Caco-2 (cell line): Measurements from ENCODE around the gene MTF1. TPM values are rescaled to one million over a fixed set of nuclear protein-coding genes. Genes with fewer than 3 reads are reported as not detected.
"Not testable (repeated sequence)": the region's sequence is repeated elsewhere in the genome, so short reads cannot be mapped to it uniquely, and the experiment has no call there.

Source experiments
- Bru-seq: library from RNA; stranded (reverse); fragments of 400-500 nt; gene quantifications from one replicate; lab custom pipeline; 2021; lab: Mats Ljungman, UMichigan
- BruChase-seq, 2 experiments: library from RNA; stranded (reverse); fragments of 400-500 nt; gene quantifications; one replicate each; lab custom pipeline; 2021; lab: Mats Ljungman, UMichigan
- BruUV-seq: library from RNA; stranded (reverse); fragments of 400-500 nt; replicated peaks from 2 replicates; lab custom pipeline; 2021; lab: Mats Ljungman, UMichigan
- CTCF ChIA-PET: fragments of 300-600 bp; sonication (Branson Sonifier 250); formaldehyde crosslinking; loops from one replicate; lab custom pipeline; 2022; ENCODE audit warnings: antibody characterized with exemption; lab: Charles Lee
- POLR2A ChIA-PET: fragments of 300-600 bp; sonication (Branson Sonifier 250); formaldehyde crosslinking; loops from one replicate; lab custom pipeline; 2022; ENCODE audit warnings: antibody characterized with exemption; lab: Charles Lee
- DNase-seq, 2 experiments: peaks; one replicate each; pipeline versions ENCODE4 v3.0.0 to v3.0.0-alpha.2; 2020 to 2022
- H3K27me3 ChIP-seq: replicated peaks from 2 replicates; pipeline ENCODE4 v1.6.0; 2011; ENCODE audit warnings: low read length; ENCODE audit not compliant: control insufficient read depth, insufficient read depth
- H3K36me3 ChIP-seq: 2 replicates; pipeline ENCODE4 v1.5.1; 2011; ENCODE audit warnings: low read length; ENCODE audit not compliant: control insufficient read depth, insufficient read depth
- H3K4me1 ChIP-seq: fragments of 250-450 bp; sonication (Bioruptor Pico); 2 replicates; pipeline ENCODE4 v1.5.1; 2020; ENCODE audit warnings: mild to moderate bottlenecking
- H3K4me3 ChIP-seq: 2 replicates; pipeline ENCODE4 v1.5.1; 2011; ENCODE audit warnings: low read depth, mild to moderate bottlenecking, control low read depth, low read length
- H3K9me3 ChIP-seq: fragments of 250-450 bp; sonication (Bioruptor Pico); 2 replicates; pipeline ENCODE4 v1.5.1; 2020; ENCODE audit warnings: mild to moderate bottlenecking, moderate library complexity
- H3K27ac Mint-ChIP-seq: one replicate; pipeline ENCODE4 v1.8.0; 2022; ENCODE audit warnings: mixed read lengths; ENCODE audit not compliant: unreplicated experiment
- H3K27me3 Mint-ChIP-seq: one replicate; pipeline ENCODE4 v1.8.0; 2022; ENCODE audit warnings: mixed read lengths; ENCODE audit not compliant: insufficient read depth, unreplicated experiment
- H3K36me3 Mint-ChIP-seq: one replicate; pipeline ENCODE4 v1.8.0; 2022; ENCODE audit warnings: mild to moderate bottlenecking, mixed read lengths; ENCODE audit not compliant: insufficient read depth, unreplicated experiment
- H3K4me1 Mint-ChIP-seq: one replicate; pipeline ENCODE4 v1.8.0; 2022; ENCODE audit warnings: low read depth, mixed read lengths; ENCODE audit not compliant: unreplicated experiment
- H3K4me3 Mint-ChIP-seq: one replicate; pipeline ENCODE4 v1.8.0; 2022; ENCODE audit warnings: mild to moderate bottlenecking, moderate library complexity, mixed read lengths; ENCODE audit not compliant: unreplicated experiment
- H3K9me3 Mint-ChIP-seq: one replicate; pipeline ENCODE4 v1.8.0; 2022; ENCODE audit warnings: mixed read lengths; ENCODE audit not compliant: unreplicated experiment
- intact Hi-C: fragments of 100-400 bp; cut with micrococcal nuclease; formaldehyde crosslinking; loops from one replicate; pipeline ENCODE4 v1.10.0; 2022; ENCODE audit not compliant: unreplicated experiment
- long read RNA-seq: library from polyadenylated mRNA; stranded (forward); transcript quantifications from one replicate; pipeline ENCODE4 v2.0.0, GENCODE V29; 2022
- total RNA-seq: library from RNA; stranded (reverse); gene quantifications from 2 replicates; pipeline ENCODE4 v1.2.3, GENCODE V29; 2022
- TF ChIP-seq, protein P1 (sequence below), 2 experiments: fragments of 200-600 bp in 1 of 2; IDR thresholded peaks; 1 replicate in 1 of 2; 2 replicates in 1 of 2; pipeline versions ENCODE4 v1.5.1 to v1.8.0; 2011 to 2022; ENCODE audit warnings: antibody characterized with exemption in 1 of 2, control low read depth in 1 of 2, inconsistent platforms in 1 of 2, low read depth in 1 of 2, low read length in 1 of 2, mild to moderate bottlenecking in 1 of 2, moderate library complexity in 1 of 2; ENCODE audit not compliant: insufficient read depth in 1 of 2, severe bottlenecking in 1 of 2, unreplicated experiment in 1 of 2

MTF1 gene
- total RNA-seq = 6.4 and 8.4 TPM in 2 replicates
- Bru-seq, nascent RNA = percentile 62 among the genes with signal in this experiment
- BruChase-seq, experiment 1, labeled RNA remaining after a 2-hour chase = percentile 70 among the genes with signal in this experiment
- percentile 63 among the genes with signal in this experiment for BruChase-seq, experiment 2, labeled RNA remaining after a 6-hour chase
- long read RNA-seq, partial matches to known transcripts = 0 of 1 reads
- long read RNA-seq, other reads (novel, unspliced or antisense) = 1 of 1 reads

DNA sequence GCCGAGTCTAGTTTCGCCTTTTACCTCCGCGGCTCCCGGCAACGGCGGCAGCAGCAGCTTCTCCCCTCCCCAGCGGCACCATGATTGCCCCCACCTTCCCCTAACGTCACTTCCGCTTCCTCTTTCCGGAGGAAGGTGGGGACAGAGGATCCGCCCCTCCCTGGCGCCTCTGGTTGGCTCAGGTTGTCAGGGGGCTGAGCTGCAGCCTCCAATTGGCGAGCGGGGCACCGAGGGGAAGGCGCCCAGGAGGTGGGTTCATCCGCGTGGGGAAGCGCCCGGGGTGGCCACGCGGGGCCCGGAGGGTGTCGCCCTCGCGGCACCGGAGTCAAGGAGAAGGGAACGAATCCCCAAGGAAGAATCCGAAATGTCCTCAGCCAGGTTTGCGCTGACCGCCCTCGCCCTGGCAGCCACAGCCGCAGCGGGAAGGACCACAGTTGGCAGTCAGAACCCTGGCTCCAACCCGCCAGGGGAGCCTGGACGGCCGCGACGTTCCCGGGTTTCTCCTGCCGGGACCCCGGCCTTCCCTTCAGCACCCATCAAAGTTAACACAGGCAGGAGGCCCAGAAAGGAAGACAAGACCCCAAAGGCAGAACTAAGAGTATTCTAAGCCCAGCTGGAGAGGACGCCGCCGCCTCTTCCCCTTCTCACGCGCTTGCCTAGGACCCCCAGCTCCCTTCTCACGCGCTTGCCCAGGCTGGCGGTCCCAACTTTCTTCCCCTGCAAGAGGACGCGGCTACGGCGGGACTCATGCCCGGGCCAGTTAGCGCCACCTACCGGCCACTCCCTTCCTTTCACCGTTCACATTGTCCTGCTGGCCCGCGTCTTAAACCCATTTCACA is at the start of gene MTF1:
Gene MTF1, minus strand, starts transcription at position 86 of the 839 bp plus-strand sequence. CDS start 1,934 bp downstream, outside the sequence.
- Mint-ChIP-seq H3K27me3 (no peaks in the 10 kb centered on the region), H3K36me3 (peaks cover 36% of the 10 kb centered on the region), H3K4me1 (no peaks in the 10 kb centered on the region), H3K4me3 (peak within 1 kb of the TSS; percentile 84), H3K9me3 (no peaks in the 10 kb centered on the region), H3K27ac (peak within 1 kb of the TSS; percentile 91)
- no peaks in the 10 kb centered on the region for H3K27me3 ChIP-seq
- H3K4me3 ChIP-seq = peak within 1 kb of the TSS; percentile 62
- TF ChIP-seq, protein P1, sequence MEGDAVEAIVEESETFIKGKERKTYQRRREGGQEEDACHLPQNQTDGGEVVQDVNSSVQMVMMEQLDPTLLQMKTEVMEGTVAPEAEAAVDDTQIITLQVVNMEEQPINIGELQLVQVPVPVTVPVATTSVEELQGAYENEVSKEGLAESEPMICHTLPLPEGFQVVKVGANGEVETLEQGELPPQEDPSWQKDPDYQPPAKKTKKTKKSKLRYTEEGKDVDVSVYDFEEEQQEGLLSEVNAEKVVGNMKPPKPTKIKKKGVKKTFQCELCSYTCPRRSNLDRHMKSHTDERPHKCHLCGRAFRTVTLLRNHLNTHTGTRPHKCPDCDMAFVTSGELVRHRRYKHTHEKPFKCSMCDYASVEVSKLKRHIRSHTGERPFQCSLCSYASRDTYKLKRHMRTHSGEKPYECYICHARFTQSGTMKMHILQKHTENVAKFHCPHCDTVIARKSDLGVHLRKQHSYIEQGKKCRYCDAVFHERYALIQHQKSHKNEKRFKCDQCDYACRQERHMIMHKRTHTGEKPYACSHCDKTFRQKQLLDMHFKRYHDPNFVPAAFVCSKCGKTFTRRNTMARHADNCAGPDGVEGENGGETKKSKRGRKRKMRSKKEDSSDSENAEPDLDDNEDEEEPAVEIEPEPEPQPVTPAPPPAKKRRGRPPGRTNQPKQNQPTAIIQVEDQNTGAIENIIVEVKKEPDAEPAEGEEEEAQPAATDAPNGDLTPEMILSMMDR (IDR thresholded peaks at IDR 0.05; ENCODE audit: insufficient read depth in 1 of 2, low read depth in 1 of 2, low read length in 1 of 2, severe bottlenecking in 1 of 2, unreplicated experiment in 1 of 2) = peak; percentile 64 to 66
- H3K36me3 ChIP-seq = no peaks in the 10 kb centered on the region
- no peaks in the 10 kb centered on the region for H3K9me3 ChIP-seq
- peaks cover 5% of the 10 kb centered on the region; the same call in 1 of the 2 replicates for H3K4me1 ChIP-seq
- TSS peak; percentile 89 for BruUV-seq
- ChIA-PET CTCF (interaction anchor here (0.5 to 1.8 kb wide), 10 partner anchors 16 to 257 kb away, joined by 3 to 5 read pairs (median 4); no protein-coding TSS in a partner anchor), POLR2A (interaction anchor here (0.6 to 1.3 kb wide), 4 partner anchors 15 to 71 kb away, joined by 3 to 8 read pairs (median 4); partner anchors contain the start of genes C1orf122 and YRDC)
- intact Hi-C loops = loop anchor here (5.0 kb wide), 1 partner anchor 47 kb away; no protein-coding TSS in a partner anchor
- peak; percentile 93 to 94 for DNase-seq

DNA sequence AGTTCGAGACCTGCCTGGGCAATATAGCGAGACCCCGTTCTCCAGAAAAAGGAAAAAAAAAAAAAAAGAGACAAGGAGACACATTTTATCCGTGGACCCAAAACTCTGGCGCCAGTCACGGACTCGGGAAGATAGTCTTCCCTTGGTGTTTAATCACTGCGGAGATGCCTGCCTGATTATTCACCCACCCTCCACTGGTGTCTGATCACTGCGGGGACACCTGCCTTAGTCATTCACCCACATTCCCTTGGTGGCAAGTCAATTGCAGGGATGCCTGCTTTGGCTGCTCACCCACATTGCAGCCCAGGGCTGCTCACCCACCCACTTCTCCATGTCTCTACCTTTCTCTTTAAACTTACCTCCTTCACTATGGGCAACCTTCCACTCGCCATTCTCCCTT is 49.1 kb upstream of the MTF1 start:
- H3K4me3 ChIP-seq, H3K27me3 ChIP-seq, H3K4me3 Mint-ChIP-seq, BruUV-seq, DNase-seq, CTCF ChIA-PET, intact Hi-C loops, POLR2A ChIA-PET, H3K9me3 ChIP-seq, H3K36me3 Mint-ChIP-seq, H3K36me3 ChIP-seq, H3K27me3 Mint-ChIP-seq: not testable (repeated sequence)
- H3K4me1 ChIP-seq = peaks cover 13% of the 10 kb centered on the region
- Mint-ChIP-seq H3K27ac (peak overlapping the region; percentile 45), H3K9me3 (peaks cover 15% of the 10 kb centered on the region), H3K4me1 (peaks cover 26% of the 10 kb centered on the region)

DNA sequence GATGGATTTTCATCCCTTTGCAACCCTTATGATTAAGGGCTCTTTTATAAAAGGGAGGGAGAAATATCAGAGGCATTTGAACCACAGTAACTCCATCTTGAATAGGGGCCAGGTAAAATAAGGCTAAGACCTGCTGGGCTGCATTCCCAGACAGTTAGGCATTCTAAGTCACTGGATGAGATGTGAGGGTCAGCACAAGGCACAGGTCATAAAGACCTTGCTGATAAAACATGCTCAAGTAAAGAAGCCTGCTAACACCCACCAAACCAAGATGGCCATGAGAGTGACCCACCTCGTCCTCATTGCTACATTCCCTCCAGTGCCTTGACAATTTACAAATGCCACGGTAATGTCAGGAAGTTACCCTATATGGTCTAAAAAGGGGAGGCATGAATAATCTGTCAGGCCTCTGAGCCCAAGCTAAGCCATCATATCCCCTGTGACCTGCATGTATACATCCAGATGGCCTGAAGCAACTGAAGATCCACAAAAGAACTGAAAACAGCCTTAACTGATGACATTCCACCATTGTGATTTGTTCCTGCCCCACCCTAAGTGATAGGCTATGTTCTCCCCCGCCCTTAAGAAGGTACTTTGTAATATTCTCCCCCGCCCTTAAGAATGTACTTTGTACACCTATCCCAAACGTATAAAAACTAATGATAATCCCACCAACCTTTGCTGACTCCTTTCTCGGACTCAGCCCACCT is 48.2 kb upstream of the MTF1 start:
- H3K4me3 ChIP-seq, CTCF ChIA-PET, H3K36me3 Mint-ChIP-seq, BruUV-seq, H3K27me3 ChIP-seq, H3K27me3 Mint-ChIP-seq, intact Hi-C loops, H3K4me3 Mint-ChIP-seq, H3K9me3 ChIP-seq, H3K36me3 ChIP-seq: not testable (repeated sequence)
- Mint-ChIP-seq H3K4me1 (peaks cover 26% of the 10 kb centered on the region), H3K9me3 (peaks cover 15% of the 10 kb centered on the region), H3K27ac (peak overlapping the region; percentile 45)
- DNase-seq = peak in 1 of 2 experiments; percentile 27
- POLR2A ChIA-PET = interaction anchor here (0.6 kb wide), 1 partner anchor 24 kb away, joined by 4 read pairs; no protein-coding TSS in a partner anchor
- peaks cover 18% of the 10 kb centered on the region for H3K4me1 ChIP-seq

DNA sequence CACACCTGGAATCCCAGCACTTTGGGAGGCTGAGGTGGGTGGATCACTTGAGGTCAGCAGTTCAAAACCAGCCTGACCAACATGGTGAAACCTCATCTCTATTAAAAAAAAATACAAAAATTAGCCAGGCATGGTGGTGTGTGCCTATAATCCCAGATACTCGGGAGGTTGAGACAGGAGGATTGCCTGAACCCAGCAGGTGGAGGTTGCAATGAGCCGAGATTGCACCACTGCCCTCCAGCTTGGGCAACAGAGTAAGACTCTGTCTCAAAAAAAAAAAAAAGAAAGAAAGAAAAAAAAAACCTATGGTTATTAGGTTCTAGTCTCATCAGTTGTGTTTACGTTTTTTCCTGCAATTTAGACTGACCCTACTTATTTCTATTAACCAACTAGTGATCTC is 47.2 kb upstream of the MTF1 start:
- H3K27me3 ChIP-seq, intact Hi-C loops, H3K27ac Mint-ChIP-seq, POLR2A ChIA-PET, H3K36me3 Mint-ChIP-seq, CTCF ChIA-PET, H3K4me3 ChIP-seq, BruUV-seq, H3K9me3 ChIP-seq, H3K36me3 ChIP-seq, DNase-seq, H3K4me3 Mint-ChIP-seq, H3K27me3 Mint-ChIP-seq: not testable (repeated sequence)
- Mint-ChIP-seq H3K9me3 (peaks cover 15% of the 10 kb centered on the region), H3K4me1 (peaks cover 26% of the 10 kb centered on the region)
- H3K4me1 ChIP-seq = peaks cover 18% of the 10 kb centered on the region
